Duodenal mucosa (tissue), 2 donors: ENCODE data around the gene GPR146.
"Not testable (repeated sequence)": the region's sequence is repeated elsewhere in the genome, so short reads cannot be mapped to it uniquely, and the experiment has no call there.

Experiments
- H3K27ac ChIP-seq: one replicate; pipeline ENCODE4 v1.7.0; 2013; ENCODE audit warnings: low read depth, low read length
- H3K27me3 ChIP-seq, 2 donors: one replicate each; pipeline ENCODE4 v1.7.0; 2013; ENCODE audit warnings: low read length in 2 of 2, control low read depth in 1 of 2; ENCODE audit not compliant: insufficient read depth in 2 of 2, control insufficient read depth in 1 of 2
- H3K36me3 ChIP-seq, 2 donors: one replicate each; pipeline ENCODE4 v1.7.0; 2013; ENCODE audit warnings: low read length in 2 of 2, control low read depth in 1 of 2; ENCODE audit not compliant: insufficient read depth in 2 of 2, control insufficient read depth in 1 of 2
- H3K4me1 ChIP-seq, 2 donors: one replicate each; pipeline ENCODE4 v1.7.0; 2013; ENCODE audit warnings: low read length in 2 of 2, control low read depth in 1 of 2; ENCODE audit not compliant: insufficient read depth in 2 of 2, control insufficient read depth in 1 of 2
- H3K4me3 ChIP-seq, 2 donors: one replicate each; pipeline ENCODE4 v1.7.0; 2013; ENCODE audit warnings: low read length in 2 of 2, low read depth in 1 of 2
- H3K9ac ChIP-seq, 2 donors: one replicate each; pipeline ENCODE4 v1.7.0; 2013; ENCODE audit warnings: low read length in 2 of 2, low read depth in 1 of 2
- H3K9me3 ChIP-seq, 2 donors: one replicate each; pipeline ENCODE4 v1.7.0; 2013; ENCODE audit warnings: low read length in 2 of 2, control low read depth in 1 of 2; ENCODE audit not compliant: control insufficient read depth in 1 of 2

GPR146 gene

GRCh38 chr7:1033546-1034145, 10.7 kb upstream of the GPR146 start:
- Histone ChIP-seq H3K9ac (no peak overlapping the region), H3K4me3 (no peak overlapping the region), H3K4me1 (peaks cover 6 to 10% of the 10 kb centered on the region in 2 donors), H3K9me3 (no peaks in the 10 kb centered on the region), H3K27ac (no peak overlapping the region), H3K36me3 (no peaks in the 10 kb centered on the region), H3K27me3 (no peaks in the 10 kb centered on the region)

- not testable (repeated sequence) for H3K4me1 ChIP-seq, H3K4me3 ChIP-seq, H3K9ac ChIP-seq, H3K36me3 ChIP-seq, H3K27ac ChIP-seq, H3K9me3 ChIP-seq, H3K27me3 ChIP-seq
Measured at GRCh38 chr7:1034769-1035168, 9.6 kb upstream of the GPR146 start.

GRCh38 chr7:1036164-1036928, 8.0 kb upstream of the GPR146 start:
- H3K4me1 ChIP-seq, H3K4me3 ChIP-seq, H3K27ac ChIP-seq, H3K27me3 ChIP-seq, H3K9me3 ChIP-seq, H3K36me3 ChIP-seq, H3K9ac ChIP-seq: not testable (repeated sequence)

- H3K4me3 ChIP-seq, H3K9me3 ChIP-seq, H3K9ac ChIP-seq, H3K27me3 ChIP-seq, H3K27ac ChIP-seq, H3K36me3 ChIP-seq: not testable (repeated sequence)
- H3K4me1 ChIP-seq, result peaks cover 14 to 25% of the 10 kb centered on the region in 2 donors
Measured at GRCh38 chr7:1040233-1040632, 4.1 kb upstream of the GPR146 start.

- H3K9me3 ChIP-seq, result no peaks in the 10 kb centered on the region
- H3K27me3 ChIP-seq, result no peaks in the 10 kb centered on the region
- peaks cover 19 to 31% of the 10 kb centered on the region in 2 donors for H3K4me1 ChIP-seq
- no peak overlapping the region for H3K4me3 ChIP-seq
- no peaks in the 10 kb centered on the region for H3K36me3 ChIP-seq
- no peak overlapping the region for H3K9ac ChIP-seq
- H3K27ac ChIP-seq, result no peak overlapping the region
Measured at GRCh38 chr7:1040790-1041189, 3.6 kb upstream of the GPR146 start.

GRCh38 chr7:1041551-1042491, 2.5 kb upstream of the GPR146 start:
- peaks cover 29 to 41% of the 10 kb centered on the region in 2 donors for H3K4me1 ChIP-seq
- H3K27ac ChIP-seq, result no peak overlapping the region
- H3K9ac ChIP-seq, result no peak overlapping the region

GRCh38 chr7:1042492-1042833, 1.9 kb upstream of the GPR146 start:
- H3K27ac ChIP-seq, result no peak overlapping the region
- peaks cover 31 to 48% of the 10 kb centered on the region in 2 donors for H3K4me1 ChIP-seq
- H3K27me3 ChIP-seq, result no peaks in the 10 kb centered on the region
- H3K4me3 ChIP-seq, result no peak overlapping the region
- H3K9ac ChIP-seq, result no peak overlapping the region
- no peaks in the 10 kb centered on the region for H3K9me3 ChIP-seq
- no peaks in the 10 kb centered on the region for H3K36me3 ChIP-seq

More at GRCh38 chr7:1041551-1042491, 2.5 kb upstream of the GPR146 start:
- H3K27me3 ChIP-seq, result no peaks in the 10 kb centered on the region
- no peaks in the 10 kb centered on the region for H3K9me3 ChIP-seq
- H3K36me3 ChIP-seq, result no peaks in the 10 kb centered on the region
- H3K4me3 ChIP-seq, result no peak overlapping the region

GRCh38 chr7:1043552-1044188, 676 bp upstream of the GPR146 start:
- peak overlapping the region; percentile 52 for H3K27ac ChIP-seq
- peaks cover 38 to 52% of the 10 kb centered on the region in 2 donors for H3K4me1 ChIP-seq
- H3K36me3 ChIP-seq, result no peaks in the 10 kb centered on the region
- H3K9ac ChIP-seq, result peak overlapping the region; percentile 49 to 54
- H3K4me3 ChIP-seq, result peak overlapping the region; percentile 53 to 65
- no peaks in the 10 kb centered on the region for H3K9me3 ChIP-seq
- no peaks in the 10 kb centered on the region for H3K27me3 ChIP-seq

- no peak overlapping the region for H3K27ac ChIP-seq
- peak overlapping the region; percentile 54 to 59 for H3K9ac ChIP-seq
Measured at GRCh38 chr7:1045069-1046063, 1.0 kb downstream of the GPR146 start.

More at GRCh38 chr7:1045069-1046063, 1.0 kb downstream of the GPR146 start:
- no peaks in the 10 kb centered on the region for H3K36me3 ChIP-seq
- H3K4me1 ChIP-seq, result peaks cover 38 to 52% of the 10 kb centered on the region in 2 donors
- peak overlapping the region; percentile 65 to 69 for H3K4me3 ChIP-seq
- no peaks in the 10 kb centered on the region for H3K27me3 ChIP-seq
- H3K9me3 ChIP-seq, result no peaks in the 10 kb centered on the region
